Kasumi-1 (cell line): ENCODE measurements around the gene TRAIP.
"Not testable (repeated sequence)": the region's sequence is repeated elsewhere in the genome, so short reads cannot be mapped to it uniquely, and the experiment has no call there.

Experiments used
- DNase-seq, 2 experiments: peaks; one replicate each; lab custom pipeline; 2025; lab: John Stamatoyannopoulos, UW

Gene TRAIP

DNA sequence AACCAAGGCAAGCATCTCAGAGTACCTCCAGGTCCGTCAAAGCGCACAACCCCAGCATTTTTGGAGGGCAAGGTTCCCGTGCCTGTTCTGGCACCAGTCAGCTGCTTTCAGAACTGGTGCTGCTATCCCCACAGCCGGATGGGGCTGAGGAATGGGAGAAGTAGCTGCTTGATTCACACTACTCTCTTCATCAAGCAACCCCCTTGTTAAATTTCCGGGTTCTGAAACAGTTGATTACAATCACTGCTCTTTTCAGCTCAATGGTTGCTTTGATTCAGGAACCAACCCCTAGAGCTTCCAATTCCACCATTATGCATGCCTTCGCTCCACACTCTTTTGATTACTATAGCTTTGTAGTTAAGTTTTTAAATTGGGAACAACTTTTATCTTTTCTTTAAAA is 30.3 kb downstream of the TRAIP start:
- DNase-seq, result no peak

GRCh38 chr3:49823131-49823530 is 33.2 kb downstream of the TRAIP start:
- not testable (repeated sequence) for DNase-seq

GRCh38 chr3:49813497-49814174 is 42.7 kb downstream of the TRAIP start, which contains the start of gene UBA7:
TSS of gene UBA7 (minus strand) at chr3:49813953. CDS start at chr3:49813787, 166 bp downstream.
- peak; percentile 56 to 63 for DNase-seq

- DNase-seq, result no peak
Observed at GRCh38 chr3:49812916-49813496, 43.4 kb downstream of the TRAIP start.

- peak; percentile 80 to 83 for DNase-seq
Observed at GRCh38 chr3:49807431-49808114, 48.8 kb downstream of the TRAIP start.

DNA sequence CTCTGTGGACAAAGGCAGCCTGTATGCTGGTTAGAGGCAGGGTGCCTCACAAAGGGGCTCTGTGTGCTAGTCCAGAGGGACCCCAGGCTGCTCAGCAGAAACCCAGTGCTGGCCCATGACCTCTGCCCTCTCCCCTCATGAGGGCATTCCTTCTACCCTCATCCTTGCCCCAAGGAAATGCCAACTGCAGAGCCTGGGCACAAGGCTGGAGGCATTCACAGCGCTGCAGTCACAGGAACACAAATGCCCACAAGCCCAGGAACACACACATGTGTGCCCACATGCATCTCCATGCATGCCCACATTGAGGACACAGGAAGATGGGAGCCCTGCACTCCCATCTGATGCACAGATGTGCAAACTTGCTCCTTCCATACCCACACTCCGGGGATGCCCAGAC is 49.5 kb downstream of the TRAIP start:
- peak in 1 of 2 experiments; percentile 55 for DNase-seq

DNA sequence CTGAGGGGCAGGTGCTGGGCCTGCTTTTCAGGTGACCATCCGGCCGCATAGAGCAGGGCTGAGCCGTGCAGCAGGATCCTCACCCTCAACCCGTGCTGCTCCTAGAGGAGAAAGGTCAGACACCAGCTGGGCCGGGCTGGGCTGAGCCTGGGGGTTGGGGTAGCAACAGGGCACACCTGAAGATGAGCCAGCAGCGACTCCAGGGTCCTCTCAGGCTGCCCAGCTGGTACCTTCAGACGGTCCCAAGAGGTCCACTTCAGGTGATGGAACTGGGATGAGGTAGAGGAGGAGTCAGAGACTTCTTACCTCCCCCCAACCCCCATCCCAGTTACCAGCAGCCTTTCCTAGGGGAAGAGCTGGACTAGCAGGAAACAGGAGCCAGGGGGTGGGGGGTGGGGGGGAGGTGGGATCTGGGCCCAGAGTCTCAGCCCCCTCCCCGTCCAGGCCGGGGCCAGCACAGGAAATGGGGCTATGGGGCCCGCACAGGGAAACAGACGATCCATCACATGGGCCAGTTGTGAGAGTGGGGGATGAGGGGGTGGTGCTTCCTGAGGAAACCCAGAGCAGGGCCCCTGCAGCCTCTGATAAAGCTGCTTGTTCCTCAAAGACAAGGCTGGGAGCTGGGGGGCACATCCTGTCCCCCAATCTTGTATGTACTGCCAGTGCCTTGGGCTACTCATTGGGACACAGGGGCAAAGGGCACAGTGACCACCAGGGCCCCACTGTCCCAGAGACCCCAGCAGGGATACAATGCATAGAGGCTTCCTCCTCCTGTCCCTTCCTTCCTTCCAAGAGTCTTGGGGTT is 50.3 kb downstream of the TRAIP start:
- peak; percentile 95 to 96 for DNase-seq

- DNase-seq, result peak; percentile 98 to 99
Observed at GRCh38 chr3:49805367-49805782, 51.0 kb downstream of the TRAIP start.

GRCh38 chr3:49804141-49805041 is 52.0 kb downstream of the TRAIP start:
- peak; percentile 25 to 46 for DNase-seq

GRCh38 chr3:49803465-49804140 is 52.8 kb downstream of the TRAIP start:
- DNase-seq, result peak; percentile 84 to 90

GRCh38 chr3:49802719-49803464 is 53.5 kb downstream of the TRAIP start, which contains the start of gene INKA1:
TSS of gene INKA1 (plus strand) at chr3:49803261. CDS start at chr3:49803393, 132 bp downstream.
- peak; percentile 87 to 88 for DNase-seq

DNA sequence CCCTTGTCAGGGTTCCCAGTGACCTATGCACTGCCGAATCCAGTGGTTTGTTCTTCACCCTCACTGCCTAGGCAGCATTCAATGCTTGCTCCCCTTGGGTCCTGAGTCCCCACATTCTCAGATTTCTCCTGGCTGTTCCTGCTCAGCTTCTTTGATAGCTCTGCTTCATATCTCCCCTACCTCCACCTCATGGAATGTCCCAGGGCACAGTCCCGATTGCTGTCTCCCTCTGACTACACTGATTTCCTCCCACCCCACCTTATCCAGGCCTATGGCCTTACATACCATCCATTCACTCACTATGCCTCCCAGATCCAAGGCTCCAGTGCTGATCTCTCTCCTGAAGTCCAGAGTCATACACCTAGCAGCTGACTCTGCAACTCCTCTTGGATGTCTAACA is 55.2 kb downstream of the TRAIP start:
- DNase-seq, result no peak

GRCh38 chr3:49799761-49800160 is 56.6 kb downstream of the TRAIP start, which contains the start of gene CDHR4:
TSS of gene CDHR4 (minus strand) at chr3:49799873. CDS start at chr3:49799812, 61 bp downstream.
- DNase-seq, result no peak

DNA sequence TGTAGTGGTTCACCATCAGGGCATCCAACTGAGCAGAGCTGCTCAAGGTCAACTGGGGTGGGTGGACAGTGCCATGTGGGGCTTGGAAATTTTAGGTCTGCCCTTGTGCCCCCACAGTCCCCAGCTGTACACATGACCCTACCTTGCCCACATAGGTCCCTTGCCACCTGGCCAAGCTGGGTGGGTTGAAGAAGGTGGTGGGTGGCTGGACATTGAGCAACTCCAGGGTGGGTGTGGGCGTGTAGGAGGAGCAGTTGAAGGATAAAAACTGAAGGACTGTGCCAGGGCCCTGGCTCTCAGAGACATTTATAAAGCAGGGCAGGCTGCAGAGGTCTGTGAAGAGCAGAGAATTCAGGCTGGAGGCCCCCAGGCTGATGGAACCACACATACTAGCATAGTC is 57.3 kb downstream of the TRAIP start:
- no peak for DNase-seq

GRCh38 chr3:49794926-49795905 is 61.1 kb downstream of the TRAIP start:
- no peak for DNase-seq

GRCh38 chr3:49794431-49794830 is 61.9 kb downstream of the TRAIP start:
- DNase-seq, result no peak

GRCh38 chr3:49793486-49794085 is 62.8 kb downstream of the TRAIP start:
- no peak for DNase-seq
